ENCODE data around the gene OBP2B. TPM values are rescaled to one million over a fixed set of nuclear protein-coding genes. Genes with fewer than 3 reads are reported as not detected.

The OBP2B gene
- total and polyA plus RNA-seq, 9 of the 15 experiments (the other 6 are each of a cell fraction or from before 2014, with no cell fraction given): not detected

- TF ChIP-seq, protein P1, sequence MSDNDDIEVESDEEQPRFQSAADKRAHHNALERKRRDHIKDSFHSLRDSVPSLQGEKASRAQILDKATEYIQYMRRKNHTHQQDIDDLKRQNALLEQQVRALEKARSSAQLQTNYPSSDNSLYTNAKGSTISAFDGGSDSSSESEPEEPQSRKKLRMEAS (CRISPR knock-in tag; IDR thresholded peaks at IDR 0.05): no peak
- TF ChIP-seq, protein P2, sequence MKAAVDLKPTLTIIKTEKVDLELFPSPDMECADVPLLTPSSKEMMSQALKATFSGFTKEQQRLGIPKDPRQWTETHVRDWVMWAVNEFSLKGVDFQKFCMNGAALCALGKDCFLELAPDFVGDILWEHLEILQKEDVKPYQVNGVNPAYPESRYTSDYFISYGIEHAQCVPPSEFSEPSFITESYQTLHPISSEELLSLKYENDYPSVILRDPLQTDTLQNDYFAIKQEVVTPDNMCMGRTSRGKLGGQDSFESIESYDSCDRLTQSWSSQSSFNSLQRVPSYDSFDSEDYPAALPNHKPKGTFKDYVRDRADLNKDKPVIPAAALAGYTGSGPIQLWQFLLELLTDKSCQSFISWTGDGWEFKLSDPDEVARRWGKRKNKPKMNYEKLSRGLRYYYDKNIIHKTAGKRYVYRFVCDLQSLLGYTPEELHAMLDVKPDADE (conservative IDR thresholded peaks at IDR 0.05; ENCODE audit: control insufficient read depth, low read depth, low read length): no peak
- TF ChIP-seq CREB1 (IDR thresholded peaks at IDR 0.05) (no peak), CREB1 (CRISPR knock-in tag; IDR thresholded peaks at IDR 0.05) (no peak), SMARCA4 (IDR thresholded peaks at IDR 0.05) (no peak), RBM17 (IDR thresholded peaks at IDR 0.05; ENCODE audit: borderline replicate concordance, low read depth, low read length) (no peak), POLR3A (IDR thresholded peaks at IDR 0.05; ENCODE audit: borderline replicate concordance, extremely low read depth, insufficient read depth, insufficient read length) (no peak), GABPB2 (CRISPR knock-in tag; conservative IDR thresholded peaks at IDR 0.05) (no peak), CHD2 (IDR thresholded peaks at IDR 0.05; ENCODE audit: low read depth, low read length) (no peak), TFAM (CRISPR knock-in tag; conservative IDR thresholded peaks at IDR 0.05) (no peak), EWSR1 (IDR thresholded peaks at IDR 0.05; ENCODE audit: borderline replicate concordance, low read depth, partially characterized antibody) (no peak)
Measured at GRCh38 chr9:133188843-133189180, 20.2 kb downstream of the OBP2B start (continued).

All from K562 (cell line).